Activated CD8-positive, alpha-beta T cell treated with anti-CD3 and anti-CD28 coated beads, Interleukin-2, amount 10 ng/mL, durations not matched to agents 7 days and 5 days (primary cell): ENCODE measurements around the gene TMEM131. TPM values are rescaled to one million over a fixed set of nuclear protein-coding genes. Genes with fewer than 3 reads are reported as not detected.

Experiments
- ATAC-seq: fragments of 150-1000 bp; cut with Tn5 transposase; one replicate; pipeline ENCODE4 v1.10.0; 2021; ENCODE audit warnings: moderate library complexity
- CTCF ChIA-PET: fragments of 350-600 bp; sonication (Branson Sonifier 250); formaldehyde crosslinking; loops from one replicate; lab custom pipeline; 2021; ENCODE audit warnings: antibody characterized with exemption; lab: Charles Lee
- POLR2A ChIA-PET: fragments of 350-600 bp; sonication (Branson Sonifier 250); formaldehyde crosslinking; loops from one replicate; lab custom pipeline; 2021; ENCODE audit warnings: antibody characterized with exemption; lab: Charles Lee
- DNase-seq: peaks from one replicate; pipeline ENCODE4 v3.0.0-alpha.2; 2020
- H3K27ac Mint-ChIP-seq: one replicate; pipeline ENCODE4 v1.8.0; 2021; ENCODE audit warnings: mild to moderate bottlenecking, mixed read lengths
- H3K27me3 Mint-ChIP-seq: one replicate; pipeline ENCODE4 v1.8.0; 2021; ENCODE audit warnings: low read depth, mixed read lengths
- H3K36me3 Mint-ChIP-seq: one replicate; pipeline ENCODE4 v1.8.0; 2021; ENCODE audit warnings: low read depth, mixed read lengths
- H3K4me1 Mint-ChIP-seq: one replicate; pipeline ENCODE4 v1.8.0; 2021; ENCODE audit warnings: low read depth, mixed read lengths
- H3K4me3 Mint-ChIP-seq: one replicate; pipeline ENCODE4 v1.8.0; 2021; ENCODE audit warnings: mild to moderate bottlenecking, mixed read lengths
- H3K9me3 Mint-ChIP-seq: one replicate; pipeline ENCODE4 v1.8.0; 2022; ENCODE audit warnings: mixed read lengths; ENCODE audit not compliant: insufficient read depth
- total RNA-seq, 2 experiments: library from RNA; stranded (reverse); gene quantifications; one replicate each; pipeline ENCODE4 v1.2.3, GENCODE V29; 2021

The TMEM131 gene
- total RNA-seq, 2 experiments from 2014 or later = 35.9 to 40.7 TPM

GRCh38 chr2:97981961-97982360 is 13.8 kb downstream of the TMEM131 start:
- peaks cover 18% of the 10 kb centered on the region for H3K9me3 Mint-ChIP-seq
- no peak for DNase-seq
- no peaks in the 10 kb centered on the region for H3K27me3 Mint-ChIP-seq
- H3K36me3 Mint-ChIP-seq = peaks cover 38% of the 10 kb centered on the region
- ATAC-seq = no peak
- peaks cover 4% of the 10 kb centered on the region for H3K4me1 Mint-ChIP-seq
- H3K27ac Mint-ChIP-seq = no peak overlapping the region
- H3K4me3 Mint-ChIP-seq = no peak overlapping the region
- POLR2A ChIA-PET = no interaction called here
- CTCF ChIA-PET = no interaction called here

DNA sequence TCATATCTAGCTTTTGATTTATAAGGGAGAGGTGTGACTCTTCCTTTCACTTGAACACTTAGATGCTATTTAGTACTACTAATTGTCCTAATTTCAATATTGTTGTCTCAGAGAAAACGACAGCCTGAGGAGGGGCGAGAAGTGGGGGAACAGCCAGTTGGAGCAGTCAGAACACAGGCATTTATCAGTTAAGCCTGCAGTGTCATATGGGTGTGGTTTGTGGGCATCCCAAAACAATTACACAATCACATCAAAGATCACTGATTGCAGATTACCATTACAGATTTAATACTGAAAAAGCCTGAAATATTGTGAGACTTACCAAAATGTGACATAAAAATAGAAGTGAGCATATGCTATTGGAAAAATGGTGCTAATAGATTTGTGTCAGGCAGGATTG is 15.8 kb downstream of the TMEM131 start:
- Mint-ChIP-seq H3K36me3 (peaks cover 43% of the 10 kb centered on the region), H3K4me1 (peaks cover 4% of the 10 kb centered on the region), H3K27me3 (no peaks in the 10 kb centered on the region), H3K9me3 (peaks cover 22% of the 10 kb centered on the region), H3K27ac (no peak overlapping the region), H3K4me3 (no peak overlapping the region)
- CTCF ChIA-PET = no interaction called here
- POLR2A ChIA-PET = no interaction called here
- no peak for DNase-seq
- no peak for ATAC-seq

GRCh38 chr2:97974471-97974870 is 21.3 kb downstream of the TMEM131 start:
- peaks cover 5% of the 10 kb centered on the region for H3K4me1 Mint-ChIP-seq
- H3K36me3 Mint-ChIP-seq = peaks cover 45% of the 10 kb centered on the region
- peaks cover 41% of the 10 kb centered on the region for H3K9me3 Mint-ChIP-seq
- no peak overlapping the region for H3K27ac Mint-ChIP-seq
- H3K4me3 Mint-ChIP-seq = no peak overlapping the region
- no peaks in the 10 kb centered on the region for H3K27me3 Mint-ChIP-seq
- DNase-seq = no peak
- ChIA-PET CTCF (no interaction called here), POLR2A (no interaction called here)
- no peak for ATAC-seq

DNA sequence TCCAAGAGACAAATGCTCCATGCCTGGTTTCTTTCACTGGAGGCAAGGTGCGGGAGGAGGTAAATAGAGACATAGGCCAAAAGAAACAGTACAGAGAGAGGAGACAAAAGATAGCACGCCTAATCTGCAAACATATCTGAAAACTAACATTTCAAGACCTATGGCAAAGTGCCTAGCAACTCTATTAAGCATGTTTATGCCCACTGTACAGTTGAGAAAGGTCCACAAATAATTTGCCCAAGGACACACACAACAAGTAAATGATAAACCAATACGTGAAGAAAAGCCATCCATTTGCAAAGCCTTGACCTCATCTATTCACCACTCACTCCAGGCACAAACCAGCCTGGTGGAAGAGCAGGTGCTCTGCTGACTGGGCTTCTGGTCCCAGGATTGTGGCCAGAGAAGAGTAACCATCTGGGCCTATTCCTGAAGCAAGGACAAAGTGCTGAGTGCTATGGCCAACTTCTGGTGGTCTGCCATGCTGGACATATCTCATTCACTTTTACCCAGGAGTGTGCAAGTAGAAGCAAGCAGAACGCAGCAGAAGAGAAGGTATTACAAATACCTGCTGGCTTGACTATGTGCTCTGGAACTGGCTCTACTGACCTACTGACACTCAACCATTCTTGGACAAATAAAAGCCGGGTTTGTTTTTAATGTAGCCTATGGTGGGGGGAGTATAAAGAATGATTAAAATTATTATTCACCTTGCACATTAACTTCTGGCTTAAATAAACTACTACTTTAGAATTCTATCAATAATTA is 25.3 kb downstream of the TMEM131 start:
- Mint-ChIP-seq H3K27me3 (no peaks in the 10 kb centered on the region), H3K27ac (no peak overlapping the region), H3K4me3 (no peak overlapping the region), H3K9me3 (peaks cover 27% of the 10 kb centered on the region), H3K4me1 (peaks cover 11% of the 10 kb centered on the region), H3K36me3 (peaks cover 25% of the 10 kb centered on the region)
- ATAC-seq = no peak
- ChIA-PET CTCF (no interaction called here), POLR2A (no interaction called here)
- no peak for DNase-seq

DNA sequence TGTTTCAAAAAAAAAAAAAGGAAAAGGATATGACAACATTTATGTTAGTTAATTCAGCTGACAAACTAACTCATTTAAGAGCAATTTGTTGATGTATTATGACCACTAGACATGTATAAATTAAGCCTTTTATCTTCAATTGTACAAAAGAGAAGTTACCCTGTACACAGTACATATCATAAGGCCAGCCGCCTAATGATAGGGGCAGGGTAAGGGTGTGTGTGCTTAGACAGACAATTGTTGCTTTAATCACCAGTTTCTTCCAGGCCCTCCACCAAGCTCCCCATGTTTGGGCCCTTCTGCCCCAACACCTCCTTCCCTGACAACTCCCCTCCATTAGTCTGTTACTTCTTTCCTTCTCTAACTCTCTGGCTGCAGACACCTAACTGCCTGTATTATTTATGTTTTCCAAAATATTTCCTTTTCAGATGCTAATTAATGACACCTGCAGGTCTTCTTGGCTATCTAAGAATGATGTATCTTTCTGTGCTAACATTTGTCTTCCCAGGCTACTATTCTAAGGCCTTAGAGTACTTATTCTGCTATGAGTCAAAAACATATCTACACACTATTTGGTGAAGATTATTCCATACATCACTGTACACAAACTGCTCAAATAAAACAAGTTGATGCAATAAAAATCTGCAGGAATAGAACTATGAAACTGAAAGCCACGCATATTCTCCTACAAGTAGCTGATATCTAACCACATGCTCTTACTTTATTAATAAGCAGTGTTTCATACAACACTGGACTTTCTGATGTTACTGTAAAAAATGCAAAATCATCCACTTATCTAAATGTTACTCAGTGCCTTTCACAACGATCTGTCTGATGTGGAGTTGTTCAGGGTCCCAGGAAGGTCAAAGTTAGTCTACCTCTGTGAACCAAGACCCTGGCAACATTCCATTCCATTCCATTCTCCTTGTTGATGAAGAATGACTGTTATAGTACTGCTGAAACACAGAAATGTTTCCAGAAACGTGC is 26.4 kb downstream of the TMEM131 start:
- Mint-ChIP-seq H3K36me3 (peaks cover 20% of the 10 kb centered on the region), H3K9me3 (peaks cover 16% of the 10 kb centered on the region), H3K4me3 (no peak overlapping the region), H3K27me3 (no peaks in the 10 kb centered on the region), H3K27ac (no peak overlapping the region), H3K4me1 (peaks cover 11% of the 10 kb centered on the region)
- POLR2A ChIA-PET = no interaction called here
- ATAC-seq = no peak
- CTCF ChIA-PET = no interaction called here
- DNase-seq = no peak

DNA sequence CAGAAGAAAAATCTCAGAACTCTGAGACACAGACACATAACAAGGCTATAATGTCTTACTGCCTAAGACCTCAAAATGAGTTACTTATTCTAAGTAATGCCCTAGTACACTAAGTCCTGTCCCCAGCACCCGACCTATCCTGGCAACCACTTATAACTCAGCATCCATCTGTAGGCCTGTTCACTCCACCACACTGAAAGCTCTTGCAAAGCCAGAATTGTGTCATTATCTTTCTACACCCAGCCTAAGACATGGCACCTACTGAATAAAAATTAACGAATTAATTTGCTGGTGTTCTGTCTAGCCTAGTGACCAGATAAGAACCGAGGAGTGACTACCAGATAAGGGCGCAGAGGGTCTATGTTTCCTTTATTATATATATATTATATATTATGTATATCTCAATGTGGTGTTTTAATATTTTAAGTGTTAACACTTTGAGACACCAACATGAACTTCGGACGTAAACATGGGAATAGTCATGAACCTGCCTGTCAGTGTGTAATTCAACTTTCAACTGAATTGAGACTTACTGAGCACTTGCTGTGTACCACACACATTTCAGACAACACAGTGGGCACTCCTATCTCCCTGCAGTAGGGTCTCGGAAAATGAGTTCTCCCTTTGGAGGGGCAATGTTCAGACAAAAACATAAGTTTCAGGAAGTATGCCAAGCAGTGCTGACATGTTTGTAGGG is 27.7 kb downstream of the TMEM131 start:
- H3K4me3 Mint-ChIP-seq = no peak overlapping the region
- ChIA-PET CTCF (no interaction called here), POLR2A (no interaction called here)
- peaks cover 4% of the 10 kb centered on the region for H3K9me3 Mint-ChIP-seq
- H3K27me3 Mint-ChIP-seq = no peaks in the 10 kb centered on the region
- ATAC-seq (no peak), DNase-seq (no peak)
- no peak overlapping the region for H3K27ac Mint-ChIP-seq
- H3K4me1 Mint-ChIP-seq = peaks cover 11% of the 10 kb centered on the region
- H3K36me3 Mint-ChIP-seq = peaks cover 7% of the 10 kb centered on the region

DNA sequence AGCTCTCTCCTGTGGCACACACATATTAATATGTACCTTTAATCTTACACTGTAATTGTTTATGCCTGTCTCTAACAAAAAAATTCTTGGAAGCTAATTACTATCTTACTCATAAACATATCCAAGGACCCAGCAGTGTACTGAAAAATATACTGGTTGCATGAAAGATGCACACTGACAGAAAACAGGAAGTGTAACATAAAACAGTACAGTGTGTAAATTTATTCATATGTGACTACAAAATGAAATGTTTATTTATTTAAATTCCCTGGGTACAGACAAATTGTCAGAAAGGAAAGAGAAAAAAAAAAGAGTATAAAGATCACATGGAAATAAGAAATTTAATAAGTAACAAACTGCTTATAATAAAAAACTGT is 28.5 kb downstream of the TMEM131 start:
- CTCF ChIA-PET = no interaction called here
- Mint-ChIP-seq H3K36me3 (peaks cover 4% of the 10 kb centered on the region), H3K27ac (no peak overlapping the region), H3K4me3 (no peak overlapping the region), H3K27me3 (no peaks in the 10 kb centered on the region), H3K9me3 (no peaks in the 10 kb centered on the region), H3K4me1 (peaks cover 19% of the 10 kb centered on the region)
- ATAC-seq = no peak
- POLR2A ChIA-PET = no interaction called here
- no peak for DNase-seq

GRCh38 chr2:97966545-97967215 is 29.1 kb downstream of the TMEM131 start:
- Mint-ChIP-seq H3K9me3 (no peaks in the 10 kb centered on the region), H3K27ac (no peak overlapping the region), H3K36me3 (peaks cover 2% of the 10 kb centered on the region), H3K4me3 (no peak overlapping the region), H3K4me1 (peaks cover 19% of the 10 kb centered on the region), H3K27me3 (no peaks in the 10 kb centered on the region)
- ChIA-PET CTCF (no interaction called here), POLR2A (no interaction called here)
- ATAC-seq (no peak), DNase-seq (no peak)

DNA sequence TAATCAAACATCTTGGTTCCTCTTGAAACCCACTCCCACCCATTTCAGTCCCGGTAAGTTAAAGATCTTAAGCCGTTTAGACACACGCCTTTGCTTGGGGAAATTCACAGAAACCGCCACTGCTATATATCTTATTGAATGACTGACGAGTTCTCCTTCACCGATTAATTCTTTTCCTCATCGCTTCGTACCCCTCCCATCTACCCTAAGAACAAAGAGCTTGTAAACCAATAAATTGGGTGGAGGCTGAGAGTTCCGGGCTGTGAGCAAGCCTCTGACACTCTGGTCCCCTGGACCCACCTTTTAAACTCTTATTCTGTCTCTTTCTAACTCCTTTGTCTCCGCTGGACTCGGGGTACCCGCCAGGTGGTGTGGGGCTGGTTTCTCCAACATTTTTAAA is 30.6 kb downstream of the TMEM131 start:
- H3K36me3 Mint-ChIP-seq = peaks cover 5% of the 10 kb centered on the region
- no peaks in the 10 kb centered on the region for H3K9me3 Mint-ChIP-seq
- H3K27me3 Mint-ChIP-seq = no peaks in the 10 kb centered on the region
- DNase-seq (no peak), ATAC-seq (no peak)
- H3K27ac Mint-ChIP-seq = no peak overlapping the region
- CTCF ChIA-PET = no interaction called here
- no peak overlapping the region for H3K4me3 Mint-ChIP-seq
- peaks cover 21% of the 10 kb centered on the region for H3K4me1 Mint-ChIP-seq
- POLR2A ChIA-PET = interaction anchor here (0.7 kb wide), 1 partner anchor 188 kb away, joined by 3 read pairs; no protein-coding TSS in a partner anchor

DNA sequence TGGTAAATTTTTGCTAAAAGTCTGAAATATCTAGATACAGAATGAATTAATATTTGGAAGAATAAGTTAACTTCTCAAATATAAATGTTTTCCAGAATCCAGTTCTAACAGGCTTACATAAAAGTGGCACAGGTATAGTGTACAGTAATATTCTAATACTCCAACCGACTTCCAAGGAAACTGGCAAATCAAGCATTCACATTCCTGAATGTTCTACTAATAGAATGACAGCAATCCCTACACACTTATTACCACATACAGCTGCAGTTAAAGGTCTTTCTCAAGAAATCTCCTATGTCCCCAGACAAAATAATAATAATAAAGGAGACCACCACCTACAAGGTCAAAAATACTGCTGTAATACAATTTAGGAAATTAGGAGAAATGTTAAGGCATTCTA is 31.9 kb downstream of the TMEM131 start:
- DNase-seq (no peak), ATAC-seq (no peak)
- ChIA-PET POLR2A (no interaction called here), CTCF (no interaction called here)
- no peaks in the 10 kb centered on the region for H3K9me3 Mint-ChIP-seq
- H3K4me3 Mint-ChIP-seq = no peak overlapping the region
- H3K27ac Mint-ChIP-seq = no peak overlapping the region
- H3K27me3 Mint-ChIP-seq = no peaks in the 10 kb centered on the region
- peaks cover 5% of the 10 kb centered on the region for H3K36me3 Mint-ChIP-seq
- H3K4me1 Mint-ChIP-seq = peaks cover 13% of the 10 kb centered on the region

DNA sequence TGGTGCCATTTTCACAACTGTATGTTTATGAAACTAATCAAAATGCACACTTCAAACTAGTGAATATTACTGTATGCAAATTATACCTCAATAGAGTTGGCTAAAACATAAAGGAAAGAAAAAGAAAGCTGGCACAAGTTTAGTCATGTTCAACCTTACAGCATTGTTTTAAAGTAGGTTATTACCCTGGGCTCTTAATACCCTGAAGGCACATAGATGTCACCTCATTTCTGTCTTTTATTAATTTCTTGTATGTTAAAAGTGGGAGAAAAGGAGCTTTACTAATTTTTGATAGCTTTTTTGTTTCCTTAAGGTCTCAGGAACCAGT is 32.7 kb downstream of the TMEM131 start:
- ChIA-PET CTCF (no interaction called here), POLR2A (no interaction called here)
- H3K9me3 Mint-ChIP-seq = no peaks in the 10 kb centered on the region
- ATAC-seq = no peak
- H3K36me3 Mint-ChIP-seq = peaks cover 6% of the 10 kb centered on the region
- peaks cover 13% of the 10 kb centered on the region for H3K4me1 Mint-ChIP-seq
- H3K27ac Mint-ChIP-seq = no peak overlapping the region
- no peaks in the 10 kb centered on the region for H3K27me3 Mint-ChIP-seq
- H3K4me3 Mint-ChIP-seq = no peak overlapping the region
- no peak for DNase-seq
